ENCODE data around the gene CCDC171.

The CCDC171 gene

DNA sequence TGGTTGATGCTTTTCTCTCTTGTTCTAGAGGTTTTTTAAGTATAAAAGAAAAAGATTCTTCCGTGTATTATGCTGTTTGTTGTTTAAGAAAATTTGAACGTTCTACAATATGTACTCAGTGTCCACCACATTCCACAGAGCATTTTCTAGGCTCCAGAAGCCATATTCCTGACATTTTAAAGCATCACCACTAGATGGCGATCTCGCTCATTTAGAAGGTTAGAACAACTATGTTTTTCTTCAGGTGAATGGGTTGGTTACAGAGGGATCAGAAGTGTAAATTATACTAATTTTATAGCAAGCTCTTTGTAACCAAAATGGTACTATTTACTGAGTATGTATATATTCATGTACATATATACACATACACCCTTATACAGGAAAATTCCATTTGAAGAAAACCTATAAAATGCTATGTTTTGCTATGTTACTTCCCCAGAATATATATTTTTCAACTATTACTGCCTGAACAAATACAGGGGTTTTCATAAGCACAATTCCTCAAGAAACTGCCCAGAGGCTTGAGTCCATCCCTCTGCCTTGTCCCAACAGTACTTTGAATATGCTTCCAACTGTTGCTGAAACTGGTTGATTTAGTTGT lies 284.3 kb downstream of the CCDC171 start:
- TF ChIP-seq, protein P1, sequence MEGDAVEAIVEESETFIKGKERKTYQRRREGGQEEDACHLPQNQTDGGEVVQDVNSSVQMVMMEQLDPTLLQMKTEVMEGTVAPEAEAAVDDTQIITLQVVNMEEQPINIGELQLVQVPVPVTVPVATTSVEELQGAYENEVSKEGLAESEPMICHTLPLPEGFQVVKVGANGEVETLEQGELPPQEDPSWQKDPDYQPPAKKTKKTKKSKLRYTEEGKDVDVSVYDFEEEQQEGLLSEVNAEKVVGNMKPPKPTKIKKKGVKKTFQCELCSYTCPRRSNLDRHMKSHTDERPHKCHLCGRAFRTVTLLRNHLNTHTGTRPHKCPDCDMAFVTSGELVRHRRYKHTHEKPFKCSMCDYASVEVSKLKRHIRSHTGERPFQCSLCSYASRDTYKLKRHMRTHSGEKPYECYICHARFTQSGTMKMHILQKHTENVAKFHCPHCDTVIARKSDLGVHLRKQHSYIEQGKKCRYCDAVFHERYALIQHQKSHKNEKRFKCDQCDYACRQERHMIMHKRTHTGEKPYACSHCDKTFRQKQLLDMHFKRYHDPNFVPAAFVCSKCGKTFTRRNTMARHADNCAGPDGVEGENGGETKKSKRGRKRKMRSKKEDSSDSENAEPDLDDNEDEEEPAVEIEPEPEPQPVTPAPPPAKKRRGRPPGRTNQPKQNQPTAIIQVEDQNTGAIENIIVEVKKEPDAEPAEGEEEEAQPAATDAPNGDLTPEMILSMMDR (IDR thresholded peaks at IDR 0.05; ENCODE audit: low read depth, low read length), result peak; percentile 59
- DNase-seq (ENCODE audit: low read depth, low spot score), result peak; percentile 64
- in situ Hi-C loops (cut with HindIII; ENCODE audit: low sequenced_read_pairs), result no loop called here
- no peak overlapping the region for H3K4me3 ChIP-seq (ENCODE audit: low read depth, low read length)

DNA sequence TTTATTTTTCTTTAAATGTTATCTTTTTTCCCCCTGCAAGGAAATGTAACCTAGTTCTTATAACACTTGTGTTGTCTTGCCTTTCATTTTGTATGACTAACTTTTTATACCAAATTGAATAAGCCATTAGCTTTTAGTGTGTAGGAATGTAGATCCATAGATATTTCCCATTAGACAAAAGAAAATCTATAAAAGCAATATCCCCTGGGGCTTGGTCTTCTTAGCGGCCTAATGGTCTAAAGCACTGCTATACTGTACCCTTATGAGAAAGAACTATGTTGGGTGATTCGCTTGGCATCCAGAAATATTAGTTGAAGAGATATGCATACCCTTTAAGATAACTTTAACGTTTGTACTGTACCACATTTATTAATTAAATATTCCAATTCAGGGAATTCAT lies 289.2 kb downstream of the CCDC171 start:
- H3K4me3 ChIP-seq (ENCODE audit: low read depth, low read length), result no peak overlapping the region
- in situ Hi-C loops (cut with HindIII; ENCODE audit: low sequenced_read_pairs), result no loop called here
- no peak for DNase-seq (ENCODE audit: low read depth, low spot score)
- TF ChIP-seq, protein P1 (IDR thresholded peaks at IDR 0.05; ENCODE audit: low read depth, low read length), result no peak

DNA sequence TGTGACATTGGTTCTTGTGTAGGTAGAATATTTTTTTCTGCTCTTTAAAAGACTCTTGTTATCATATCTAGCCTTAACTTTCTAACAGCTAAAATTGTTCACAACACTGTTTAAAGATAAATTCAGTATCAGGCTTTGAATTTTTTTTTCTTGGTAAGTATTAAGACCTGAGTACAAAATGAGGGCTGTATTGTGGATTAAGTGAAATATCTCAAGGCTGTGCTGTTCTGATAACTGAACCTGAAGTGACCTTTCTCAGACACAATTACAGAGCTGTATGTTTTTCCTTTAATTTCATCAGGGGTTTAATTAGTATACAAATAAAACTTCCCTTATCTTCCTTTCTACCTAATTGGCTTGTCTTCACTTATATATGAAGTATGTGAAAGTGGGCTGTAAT lies 290.5 kb downstream of the CCDC171 start:
- TF ChIP-seq, protein P1 (IDR thresholded peaks at IDR 0.05; ENCODE audit: low read depth, low read length), result no peak
- in situ Hi-C loops (cut with HindIII; ENCODE audit: low sequenced_read_pairs), result no loop called here
- H3K4me3 ChIP-seq (ENCODE audit: low read depth, low read length), result no peak overlapping the region
- DNase-seq (ENCODE audit: low read depth, low spot score), result no peak

DNA sequence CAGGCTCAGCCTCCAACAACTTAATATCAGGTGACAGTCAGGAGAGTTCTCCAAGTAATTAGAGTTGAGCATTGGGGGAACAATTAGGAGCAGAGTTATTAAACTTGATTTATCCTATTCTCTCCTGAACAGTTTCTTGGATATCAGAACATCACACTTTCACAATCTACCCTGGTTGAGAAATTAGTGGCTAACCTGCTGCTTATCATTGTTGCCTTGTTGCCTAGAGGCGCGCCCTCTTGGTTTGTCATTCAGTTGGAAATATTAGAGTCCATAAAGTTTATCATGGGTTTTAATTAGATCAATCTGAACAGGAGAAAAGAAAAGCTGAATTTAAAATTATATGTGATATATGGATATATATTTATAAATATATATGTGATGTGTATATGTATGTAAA lies 291.1 kb downstream of the CCDC171 start:
- DNase-seq (ENCODE audit: low read depth, low spot score), result no peak
- in situ Hi-C loops (cut with HindIII; ENCODE audit: low sequenced_read_pairs), result no loop called here
- no peak overlapping the region for H3K4me3 ChIP-seq (ENCODE audit: low read depth, low read length)
- TF ChIP-seq, protein P1 (IDR thresholded peaks at IDR 0.05; ENCODE audit: low read depth, low read length), result no peak

DNA sequence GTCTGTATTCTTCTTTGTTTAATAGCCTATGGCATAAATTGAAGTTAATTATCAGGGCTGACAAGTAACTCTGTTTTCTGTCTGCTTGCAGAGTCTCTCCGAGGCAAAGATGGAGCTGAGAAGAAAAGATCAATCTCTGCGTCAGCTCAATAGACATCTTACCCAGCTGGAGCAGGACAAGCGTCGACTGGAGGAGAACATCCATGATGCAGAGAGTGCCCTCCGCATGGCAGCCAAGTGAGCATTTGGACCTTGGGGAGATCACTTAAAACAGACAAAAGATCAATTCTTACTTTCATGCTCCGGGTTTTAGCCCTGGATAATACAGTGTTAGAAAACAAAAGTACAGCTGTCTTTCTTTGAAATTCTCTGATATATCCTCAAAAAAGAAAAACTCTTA lies 293.8 kb downstream of the CCDC171 start:
- TF ChIP-seq, protein P1 (IDR thresholded peaks at IDR 0.05; ENCODE audit: low read depth, low read length), result no peak
- DNase-seq (ENCODE audit: low read depth, low spot score), result no peak
- H3K4me3 ChIP-seq (ENCODE audit: low read depth, low read length), result no peak overlapping the region
- in situ Hi-C loops (cut with HindIII; ENCODE audit: low sequenced_read_pairs), result no loop called here

DNA sequence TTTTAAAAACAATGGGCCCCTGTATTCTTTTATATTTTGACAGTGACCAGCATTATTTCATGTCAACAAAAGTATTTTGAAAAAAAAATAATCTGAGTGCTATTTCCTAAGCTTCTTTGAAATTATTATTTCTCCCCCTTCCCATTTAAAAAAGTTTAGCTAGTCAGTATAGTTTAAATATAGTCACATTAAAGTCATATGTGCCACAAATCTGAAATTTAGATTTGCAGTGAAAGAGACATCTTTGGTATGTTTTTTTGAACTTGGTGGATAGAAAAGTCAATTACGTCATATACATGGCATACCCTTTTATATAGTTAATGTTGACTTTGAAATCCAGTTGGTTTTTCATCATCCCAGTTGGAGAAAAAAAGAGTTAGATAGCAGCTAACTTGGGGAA lies 297.0 kb downstream of the CCDC171 start:
- TF ChIP-seq, protein P1 (IDR thresholded peaks at IDR 0.05; ENCODE audit: low read depth, low read length), result no peak
- H3K4me3 ChIP-seq (ENCODE audit: low read depth, low read length), result no peak overlapping the region
- DNase-seq (ENCODE audit: low read depth, low spot score), result no peak
- in situ Hi-C loops (cut with HindIII; ENCODE audit: low sequenced_read_pairs), result no loop called here

DNA sequence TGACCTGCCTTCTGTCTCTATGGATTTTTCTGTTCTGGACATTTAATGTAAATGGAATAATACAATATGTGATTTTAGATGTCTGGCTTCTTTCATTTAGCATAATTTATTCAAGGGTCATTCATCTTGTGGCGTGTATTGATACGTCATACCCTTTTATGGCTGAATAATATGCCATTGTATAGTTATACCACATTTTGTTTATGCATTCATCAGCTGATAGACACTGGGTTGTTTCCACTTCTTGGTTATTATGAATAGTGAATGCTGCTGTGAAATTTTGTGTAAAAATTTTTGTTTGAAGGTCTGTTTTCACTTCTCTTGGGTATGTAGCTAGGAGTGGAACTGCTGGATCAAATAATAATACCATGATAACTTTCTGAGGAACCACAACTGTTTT lies 298.9 kb downstream of the CCDC171 start:
- TF ChIP-seq, protein P1 (IDR thresholded peaks at IDR 0.05; ENCODE audit: low read depth, low read length), result no peak
- in situ Hi-C loops (cut with HindIII; ENCODE audit: low sequenced_read_pairs), result no loop called here
- no peak for DNase-seq (ENCODE audit: low read depth, low spot score)
- H3K4me3 ChIP-seq (ENCODE audit: low read depth, low read length), result no peak overlapping the region
